Right lobe of liver (tissue), 6 donors: ENCODE results near the gene KIF26A. TPM values are rescaled to one million over a fixed set of nuclear protein-coding genes. Genes with fewer than 3 reads are reported as not detected.
A peak's percentile ranks its signal among the peaks of the same experiment; 100 is the strongest.

Experiments
- ATAC-seq, 4 donors: fragments of 200-7000 bp; cut with Tn5 transposase; one replicate each; pipeline ENCODE4 v1.9.1; 2020; ENCODE audit warnings: mild to moderate bottlenecking in 4 of 4, moderate library complexity in 4 of 4
- DNase-seq, 3 donors: peaks; one replicate each; pipeline ENCODE4 v3.0.0-alpha.2; 2020
- H3K27ac ChIP-seq, 3 donors: fragments of 200-600 bp; one replicate each; pipeline ENCODE4 v1.8.0; 2022
- H3K27me3 ChIP-seq, 2 donors: fragments of 200-600 bp; one replicate each; pipeline ENCODE4 v1.8.0; 2022
- H3K36me3 ChIP-seq, 4 donors: fragments of 200-600 bp; sonication (generic) in 1 of 4; one replicate each; pipeline versions ENCODE4 v1.5.1 to v1.8.0; 2017 to 2022; ENCODE audit warnings: control low read depth in 1 of 4
- H3K4me1 ChIP-seq, 4 donors: fragments of 200-600 bp; sonication (generic) in 1 of 4; one replicate each; pipeline versions ENCODE4 v1.5.1 to v1.8.0; 2017 to 2022; ENCODE audit warnings: control low read depth in 1 of 4
- H3K4me3 ChIP-seq, 3 donors: fragments of 200-600 bp; one replicate each; pipeline ENCODE4 v1.8.0; 2022
- H3K9me3 ChIP-seq, 4 donors: fragments of 200-600 bp; sonication (generic) in 1 of 4; one replicate each; pipeline versions ENCODE4 v1.5.1 to v1.8.0; 2017 to 2022; ENCODE audit warnings: control low read depth in 1 of 4
- CTCF ChIP-seq, 4 donors: fragments of 200-600 bp in 3 of 4; fragments of 450-650 bp in 1 of 4; IDR thresholded peaks; one replicate each; pipeline versions ENCODE4 v1.5.1 to v1.8.0; 2016 to 2022; ENCODE audit warnings: antibody characterized with exemption in 4 of 4, mild to moderate bottlenecking in 2 of 4
- POLR2A ChIP-seq: fragments of 450-650 bp; IDR thresholded peaks from one replicate; pipeline ENCODE4 v1.6.1; 2017; ENCODE audit warnings: antibody characterized with exemption, mild to moderate bottlenecking
- WGBS: methylation state at CpG from one replicate; pipeline ENCODE4 v1.1.6; 2018; ENCODE audit warnings: low coverage, low lambda C conversion rate; ENCODE audit not compliant: insufficient coverage; ENCODE audit errors: missing lambda C conversion rate; 5-methylcytosine and 5-hydroxymethylcytosine counted together
- intact Hi-C, 2 donors: fragments of 100-400 bp; cut with DNase I; formaldehyde crosslinking; loops; one replicate each; pipeline versions ENCODE4 v1.11.2 to v1.14.1; 2022
- total RNA-seq, 6 experiments: library from RNA; depleted of rRNA in 2 of 6; stranded (reverse); fragments of >200 nt in 2 of 6; fragmentation: NEBNext Ultra II Directional in 3 of 6; extraction: Animal tissue kit (Norgen Biotek cat#: 25700) in 3 of 6; gene quantifications; one replicate each; pipeline versions ENCODE4 v1.1.0 to v1.2.4, GENCODE V29; 2016 to 2023
- donor health status: DM: no; HTN: yes; CAD: no.
- donor health status: DM: no; HTN: no; CAD: no.
- donor health status: DM: no; HTN: no; CAD: no.
- donor health status: DM: no; HTN: yes; CAD: no.
- donor health status: DM: no; HTN: yes; CAD: no.

The KIF26A gene
- total RNA-seq, 6 experiments from 2014 or later = 0.79 to 1.5 (median 1.1) TPM

GRCh38 chr14:104136472-104137296 is 1.7 kb upstream of the KIF26A start:
- ATAC-seq = no peak
- Histone ChIP-seq H3K4me3 (no peak overlapping the region), H3K27ac (no peak overlapping the region), H3K4me1 (peaks cover 0 to 19% (median 0%) of the 10 kb centered on the region in 4 donors), H3K36me3 (no peaks in the 10 kb centered on the region), H3K9me3 (no peaks in the 10 kb centered on the region), H3K27me3 (peaks cover 0 to 31% of the 10 kb centered on the region in 2 donors)
- intact Hi-C loops = loop anchor here (2.0 to 10.0 kb wide), 3 partner anchors 421 to 508 kb away; no protein-coding TSS in a partner anchor
- 2% methylated on average over 17 of the region's 77 CpGs for WGBS
- peak; percentile 23 to 56 (median 35) for DNase-seq
- TF ChIP-seq POLR2A = no peak
- no peak for TF ChIP-seq CTCF (IDR thresholded peaks at IDR 0.05)

GRCh38 chr14:104137297-104138097 is 890 bp upstream of the KIF26A start:
- 9% methylated on average over 15 of the region's 88 CpGs for WGBS
- DNase-seq (peak; percentile 74 to 82 (median 81)), ATAC-seq (peak; percentile 85 to 92 (median 87))
- no peaks in the 10 kb centered on the region for H3K36me3 ChIP-seq
- peak overlapping the region in 1 of 3 donors; percentile 43 for H3K27ac ChIP-seq
- no peak for TF ChIP-seq POLR2A
- peak; percentile 94 to 98 (median 96) for TF ChIP-seq CTCF (IDR thresholded peaks at IDR 0.05)
- no peaks in the 10 kb centered on the region for H3K9me3 ChIP-seq
- peaks cover 0 to 31% of the 10 kb centered on the region in 2 donors for H3K27me3 ChIP-seq
- peaks cover 0 to 19% (median 0%) of the 10 kb centered on the region in 4 donors for H3K4me1 ChIP-seq
- peak overlapping the region; percentile 26 to 48 (median 38) for H3K4me3 ChIP-seq
- intact Hi-C loops = loop anchor here (2.0 to 10.0 kb wide), 3 partner anchors 420 to 507 kb away; no protein-coding TSS in a partner anchor

GRCh38 chr14:104138718-104139459 is 502 bp downstream of the KIF26A start:
- H3K9me3 ChIP-seq = no peaks in the 10 kb centered on the region
- TF ChIP-seq POLR2A (peak; percentile 0), CTCF (IDR thresholded peaks at IDR 0.05) (no peak)
- H3K27ac ChIP-seq = peak overlapping the region in 2 of 3 donors; percentile 8 to 43
- 0% methylated on average over 5 of the region's 73 CpGs for WGBS
- peaks cover 0 to 31% of the 10 kb centered on the region in 2 donors for H3K27me3 ChIP-seq
- intact Hi-C loops = loop anchor here (5.0 to 10.0 kb wide), 2 partner anchors 418 to 506 kb away; no protein-coding TSS in a partner anchor
- no peaks in the 10 kb centered on the region for H3K36me3 ChIP-seq
- peaks cover 0 to 19% (median 0%) of the 10 kb centered on the region in 4 donors for H3K4me1 ChIP-seq
- H3K4me3 ChIP-seq = peak overlapping the region; percentile 26 to 48 (median 38)
- DNase-seq (peak in 2 of 3 donors; percentile 32 to 56), ATAC-seq (no peak)
